ENCODE measurements around the gene FEZ2.

DNA sequence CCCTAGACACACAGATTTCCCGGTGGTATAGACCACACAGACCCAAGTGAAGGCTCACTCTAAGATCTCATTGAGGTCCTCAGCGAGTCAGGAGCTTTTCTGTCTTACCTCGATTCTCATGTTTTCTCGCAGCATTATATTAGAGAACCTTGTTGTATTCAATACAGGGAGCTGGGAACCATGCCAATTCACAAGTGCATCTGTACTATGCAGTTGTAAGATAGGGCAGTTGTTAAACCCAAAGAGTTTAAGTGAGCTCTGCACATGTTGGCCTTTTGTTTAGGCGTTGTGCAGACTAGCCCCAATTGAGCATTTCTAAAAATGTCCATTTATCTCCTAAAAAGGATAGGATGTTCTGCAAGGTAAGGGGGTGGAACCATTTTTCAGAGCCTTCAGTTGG is 59.6 kb downstream of the FEZ2 start:
- TF ChIP-seq, protein P1, sequence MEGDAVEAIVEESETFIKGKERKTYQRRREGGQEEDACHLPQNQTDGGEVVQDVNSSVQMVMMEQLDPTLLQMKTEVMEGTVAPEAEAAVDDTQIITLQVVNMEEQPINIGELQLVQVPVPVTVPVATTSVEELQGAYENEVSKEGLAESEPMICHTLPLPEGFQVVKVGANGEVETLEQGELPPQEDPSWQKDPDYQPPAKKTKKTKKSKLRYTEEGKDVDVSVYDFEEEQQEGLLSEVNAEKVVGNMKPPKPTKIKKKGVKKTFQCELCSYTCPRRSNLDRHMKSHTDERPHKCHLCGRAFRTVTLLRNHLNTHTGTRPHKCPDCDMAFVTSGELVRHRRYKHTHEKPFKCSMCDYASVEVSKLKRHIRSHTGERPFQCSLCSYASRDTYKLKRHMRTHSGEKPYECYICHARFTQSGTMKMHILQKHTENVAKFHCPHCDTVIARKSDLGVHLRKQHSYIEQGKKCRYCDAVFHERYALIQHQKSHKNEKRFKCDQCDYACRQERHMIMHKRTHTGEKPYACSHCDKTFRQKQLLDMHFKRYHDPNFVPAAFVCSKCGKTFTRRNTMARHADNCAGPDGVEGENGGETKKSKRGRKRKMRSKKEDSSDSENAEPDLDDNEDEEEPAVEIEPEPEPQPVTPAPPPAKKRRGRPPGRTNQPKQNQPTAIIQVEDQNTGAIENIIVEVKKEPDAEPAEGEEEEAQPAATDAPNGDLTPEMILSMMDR (IDR thresholded peaks at IDR 0.05; ENCODE audit: low read depth, low read length): no peak
- TF ChIP-seq POLR2A (IDR thresholded peaks at IDR 0.05; ENCODE audit: extremely low read depth, insufficient read length): no peak
- TF ChIP-seq, protein P2, sequence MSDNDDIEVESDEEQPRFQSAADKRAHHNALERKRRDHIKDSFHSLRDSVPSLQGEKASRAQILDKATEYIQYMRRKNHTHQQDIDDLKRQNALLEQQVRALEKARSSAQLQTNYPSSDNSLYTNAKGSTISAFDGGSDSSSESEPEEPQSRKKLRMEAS (IDR thresholded peaks at IDR 0.05; ENCODE audit: low read depth, low read length): no peak

All from NB4 (cell line).